Right ventricle myocardium inferior (tissue), 1 donor: ENCODE measurements around the gene ANKRD11. TPM values are rescaled to one million over a fixed set of nuclear protein-coding genes. Genes with fewer than 3 reads are reported as not detected.
"Not testable (repeated sequence)": the region's sequence is repeated elsewhere in the genome, so short reads cannot be mapped to it uniquely, and the experiment has no call there.

Source experiments
- ATAC-seq: fragments of 200-7000 bp; cut with Tn5 transposase; one replicate; pipeline ENCODE4 v1.9.1; 2020; ENCODE audit warnings: mild to moderate bottlenecking, moderate library complexity
- DNase-seq: peaks from one replicate; pipeline ENCODE4 v3.0.0; 2021; ENCODE audit errors: missing footprints
- intact Hi-C: fragments of 100-400 bp; cut with DNase I; formaldehyde crosslinking; loops from one replicate; pipeline ENCODE4 v1.11.0; 2022
- total RNA-seq: library from RNA; stranded (reverse); fragmentation: NEBNext Ultra II Directional; extraction: Animal tissue kit (Norgen Biotek cat#: 25700); gene quantifications from one replicate; pipeline ENCODE4 v1.2.1, GENCODE V29; 2021
- donor health status: DM: no; HTN: yes; CAD: no; lungs with severe emphysema.

The ANKRD11 gene
- total RNA-seq, 1 donor from 2014 or later, result 64.9 TPM

DNA sequence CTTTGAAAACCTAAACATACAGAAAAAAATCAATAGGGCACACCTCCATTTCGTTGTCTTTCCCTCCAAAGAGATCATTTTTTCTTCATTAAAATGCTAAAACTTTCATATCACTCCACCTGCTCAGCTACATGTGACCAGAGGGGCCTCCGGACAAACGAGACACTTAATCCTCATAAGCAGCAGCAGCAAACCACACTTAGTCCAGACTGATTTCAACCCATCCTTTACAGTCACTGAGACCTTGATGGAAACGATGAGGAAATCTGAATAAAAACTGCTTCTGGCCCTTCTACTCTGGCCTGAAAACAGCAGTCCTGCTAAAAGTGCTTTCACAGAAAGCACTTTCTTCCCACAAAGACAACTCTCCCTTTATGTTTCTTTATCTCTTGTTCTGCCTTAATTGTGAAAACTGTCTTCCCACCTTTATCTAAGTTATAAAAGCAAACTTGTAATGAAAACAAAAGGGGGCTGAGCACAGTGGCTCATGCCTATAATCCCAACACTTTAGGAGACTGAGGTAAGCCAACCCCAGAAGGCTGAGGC lies 4.6 kb downstream of the ANKRD11 start:
- ATAC-seq, result no peak
- intact Hi-C loops, result loop anchor here (5.0 kb wide), 1 partner anchor 38 kb away; no protein-coding TSS in a partner anchor
- no peak for DNase-seq

DNA sequence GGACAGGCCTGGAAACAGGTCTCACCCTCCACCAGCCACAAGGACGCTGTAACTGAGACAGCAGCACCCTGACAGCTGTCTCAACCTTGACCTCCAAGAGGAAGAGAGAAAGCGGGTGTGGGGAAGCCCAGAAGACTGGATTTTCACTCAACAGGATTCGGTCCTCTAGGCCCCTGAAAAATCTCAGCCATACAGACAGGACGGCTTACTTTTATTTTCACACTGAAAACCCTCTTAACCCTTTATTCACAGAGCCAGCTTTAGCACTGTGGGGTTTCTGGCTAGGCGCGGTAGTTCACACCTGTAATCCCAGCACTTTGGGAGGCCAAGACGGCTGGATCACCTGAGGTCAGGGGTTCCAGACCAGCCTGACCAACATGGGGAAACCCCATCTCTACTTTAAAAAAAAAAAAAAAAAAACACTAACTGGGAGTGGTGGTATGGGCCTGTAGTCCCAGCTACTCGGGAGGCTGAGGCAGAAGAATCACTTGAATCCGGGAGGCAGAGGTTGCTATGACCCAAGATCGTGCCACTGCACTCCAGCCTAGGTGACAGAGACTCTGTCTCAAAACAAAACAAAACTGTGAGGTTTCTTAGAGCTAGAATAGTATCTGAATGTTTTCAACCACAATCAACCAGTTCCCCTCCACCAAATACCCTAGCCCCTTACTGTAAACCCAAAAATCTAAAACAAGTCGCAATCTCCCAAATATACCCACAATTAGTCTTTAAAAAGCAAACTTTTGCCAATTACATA lies 5.3 kb downstream of the ANKRD11 start:
- intact Hi-C loops, result loop anchor here (5.0 kb wide), 1 partner anchor 38 kb away; no protein-coding TSS in a partner anchor
- no peak for ATAC-seq
- no peak for DNase-seq

DNA sequence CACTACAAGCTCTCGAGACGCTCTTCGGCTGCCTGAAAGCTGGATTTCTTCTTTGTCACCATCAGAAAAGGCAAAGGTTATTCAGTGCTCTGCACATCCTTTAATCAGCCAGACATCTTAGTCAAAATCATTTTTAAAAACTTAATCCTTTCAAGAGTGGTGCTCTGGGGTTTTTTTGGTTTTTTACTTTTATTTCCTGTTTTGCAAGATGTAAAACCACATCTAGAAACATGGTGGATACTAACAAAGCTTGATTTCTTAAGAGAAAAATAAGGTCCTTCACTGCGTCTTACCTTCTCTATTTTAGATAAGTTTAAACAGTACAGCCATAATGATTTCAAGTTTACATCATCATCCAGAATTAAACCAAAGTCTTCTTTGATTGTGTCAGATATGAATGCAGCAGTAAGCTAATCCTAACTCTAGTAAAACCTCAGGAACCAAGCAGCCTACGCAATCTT lies 6.3 kb downstream of the ANKRD11 start:
- DNase-seq, result no peak
- intact Hi-C loops, result no loop called here
- ATAC-seq, result no peak

DNA sequence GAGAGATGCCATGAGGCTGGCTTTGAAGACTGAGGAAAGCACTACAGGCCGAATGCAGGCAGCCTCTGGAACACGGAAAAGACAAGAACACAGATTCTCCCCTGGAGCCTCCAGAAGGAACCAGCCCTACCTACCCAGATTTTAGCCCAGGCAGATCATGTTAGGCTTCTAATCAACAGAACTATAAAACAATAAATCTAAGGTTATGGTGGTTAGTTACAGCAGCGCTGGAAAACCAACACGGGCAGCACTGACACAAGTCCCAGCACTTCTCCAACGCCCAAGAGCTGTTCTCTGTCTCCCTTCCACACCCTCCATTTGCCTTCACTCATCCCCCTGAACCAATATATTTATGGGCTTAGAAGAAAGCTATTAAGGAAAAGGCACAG lies 7.5 kb downstream of the ANKRD11 start:
- DNase-seq (no peak), ATAC-seq (no peak)
- intact Hi-C loops, result no loop called here

GRCh38 chr16:89482150-89482816 lies 8.1 kb downstream of the ANKRD11 start:
- no peak for DNase-seq
- no peak for ATAC-seq
- intact Hi-C loops, result no loop called here

GRCh38 chr16:89481356-89481955 lies 8.9 kb downstream of the ANKRD11 start:
- DNase-seq (no peak), ATAC-seq (no peak)
- intact Hi-C loops, result no loop called here

DNA sequence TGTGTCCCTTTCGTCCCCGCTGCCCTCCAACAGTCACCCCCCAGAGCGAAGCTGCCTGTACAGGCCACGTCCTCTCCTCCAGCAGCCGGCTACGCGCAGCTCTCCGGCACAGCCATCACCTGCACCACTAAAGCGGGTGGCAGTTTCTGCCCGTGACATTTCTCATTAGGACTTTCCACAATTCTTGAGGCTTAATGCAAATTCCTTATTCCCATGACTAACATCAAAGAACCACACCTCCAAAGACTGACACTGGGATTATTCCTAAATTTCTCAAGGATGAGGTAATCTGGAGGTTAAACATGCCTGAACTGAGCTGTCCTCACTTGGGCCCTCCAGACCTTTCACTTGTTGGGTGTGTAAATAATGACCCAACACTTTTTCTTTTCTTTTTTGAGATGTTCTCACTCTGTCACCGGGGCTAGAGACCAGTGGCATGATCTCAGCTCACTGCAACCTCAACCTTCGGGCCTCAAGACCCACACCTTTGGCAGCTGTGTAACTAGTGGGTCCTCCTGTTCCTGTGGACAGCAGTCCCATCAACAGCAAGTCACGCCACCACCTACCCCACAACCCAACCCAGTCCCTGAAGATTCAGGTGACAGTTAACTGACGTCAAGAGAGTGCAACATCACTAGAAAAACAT lies 11.7 kb downstream of the ANKRD11 start:
- ATAC-seq, result no peak

DNA sequence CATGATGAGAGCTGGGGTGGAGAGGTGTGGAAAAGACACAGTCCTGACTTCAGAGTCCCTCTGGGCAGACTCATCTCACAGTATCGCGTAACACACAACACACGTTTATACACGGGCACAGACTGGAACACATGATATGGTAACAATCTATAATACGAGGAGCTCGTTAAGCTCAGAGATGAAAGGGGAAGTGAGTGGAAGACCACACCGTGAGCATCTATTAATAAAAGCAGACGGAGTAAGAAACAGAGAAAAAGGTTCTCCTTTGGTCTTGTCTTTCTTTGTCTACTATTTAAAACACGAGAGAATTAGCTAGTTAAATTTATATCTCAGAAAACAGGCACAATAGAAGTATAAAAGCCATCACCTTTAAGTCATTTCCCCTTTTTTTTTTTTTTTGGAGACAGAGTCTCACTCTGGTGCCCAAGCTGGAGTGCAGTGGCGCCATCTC lies 13.5 kb downstream of the ANKRD11 start:
- intact Hi-C loops, result no loop called here
- ATAC-seq (no peak), DNase-seq (no peak)

More for the DNA sequence above, 11.7 kb downstream of the ANKRD11 start:
- intact Hi-C loops, result no loop called here
- no peak for DNase-seq

DNA sequence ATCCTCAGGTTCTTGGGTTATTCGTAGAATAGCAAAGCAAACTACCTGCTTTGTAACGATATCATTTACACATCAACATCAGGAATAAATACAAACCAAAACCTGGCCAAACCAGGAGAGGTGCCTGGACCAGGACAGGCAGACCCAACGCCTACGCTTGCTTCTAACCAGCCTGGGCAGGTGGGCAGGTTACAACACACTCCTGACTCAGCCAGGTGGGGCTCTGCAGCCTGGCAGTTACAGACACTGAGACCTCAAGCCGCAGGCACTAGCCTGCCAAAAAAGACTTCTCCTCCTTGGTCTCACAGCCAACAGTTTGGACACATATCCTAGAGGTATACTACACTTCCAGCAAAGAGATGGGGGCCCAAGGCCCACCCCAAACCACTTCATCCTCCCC lies 14.0 kb downstream of the ANKRD11 start:
- ATAC-seq (no peak), DNase-seq (no peak)
- intact Hi-C loops, result no loop called here

DNA sequence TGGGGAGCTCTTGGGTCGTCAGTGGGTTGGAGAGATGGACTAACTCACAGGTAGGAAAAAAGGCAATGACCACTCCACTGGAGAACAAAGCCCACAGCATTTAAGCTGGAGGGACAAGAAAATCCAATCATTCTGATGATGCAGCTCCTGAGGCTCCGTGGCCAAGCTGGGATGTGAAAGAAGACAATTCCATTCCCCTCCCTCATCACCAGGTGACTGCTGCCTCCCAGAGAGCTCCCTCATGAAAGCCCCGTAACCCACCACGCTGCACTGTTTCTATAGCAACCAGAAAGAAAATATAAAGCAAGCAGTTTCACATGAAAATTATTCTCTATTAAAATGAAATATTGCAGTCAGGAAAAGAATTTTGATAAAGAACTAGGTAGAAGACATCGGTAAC lies 15.2 kb downstream of the ANKRD11 start:
- intact Hi-C loops, result no loop called here
- DNase-seq (no peak), ATAC-seq (no peak)

DNA sequence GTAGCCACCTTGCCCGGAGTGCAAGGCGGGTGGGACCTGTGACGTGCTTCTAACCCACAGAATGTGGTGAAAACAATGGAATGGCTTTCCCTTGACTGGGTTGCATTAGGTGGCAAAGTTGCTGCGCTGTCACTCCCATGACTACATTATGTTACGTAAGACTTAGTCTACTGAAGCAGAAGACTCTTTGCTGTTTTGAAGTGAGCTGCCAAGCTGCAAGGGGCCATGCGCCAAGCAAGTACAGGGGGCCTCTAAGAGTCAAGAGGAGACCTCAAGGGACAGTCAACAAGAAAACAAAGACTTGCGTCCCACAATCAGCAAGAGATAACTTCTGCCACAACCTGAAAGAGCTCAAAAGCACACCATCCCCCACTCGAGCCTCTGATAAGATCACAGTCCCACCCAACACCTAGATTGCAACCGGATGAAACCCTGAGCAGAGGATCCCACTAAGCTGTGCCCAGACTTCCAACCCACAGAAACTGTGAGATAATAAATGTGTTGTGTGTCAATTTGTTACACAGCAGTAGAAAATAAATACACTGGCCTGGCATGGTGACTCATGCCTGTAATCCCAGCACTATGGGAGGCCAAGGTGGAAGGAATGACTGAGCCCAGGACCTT lies 16.5 kb downstream of the ANKRD11 start:
- intact Hi-C loops, result no loop called here
- no peak for DNase-seq
- ATAC-seq, result no peak

- ATAC-seq (no peak), DNase-seq (no peak)
- intact Hi-C loops, result no loop called here
These were observed 17.1 kb downstream of the ANKRD11 start for GRCh38 chr16:89473136-89473712.

DNA sequence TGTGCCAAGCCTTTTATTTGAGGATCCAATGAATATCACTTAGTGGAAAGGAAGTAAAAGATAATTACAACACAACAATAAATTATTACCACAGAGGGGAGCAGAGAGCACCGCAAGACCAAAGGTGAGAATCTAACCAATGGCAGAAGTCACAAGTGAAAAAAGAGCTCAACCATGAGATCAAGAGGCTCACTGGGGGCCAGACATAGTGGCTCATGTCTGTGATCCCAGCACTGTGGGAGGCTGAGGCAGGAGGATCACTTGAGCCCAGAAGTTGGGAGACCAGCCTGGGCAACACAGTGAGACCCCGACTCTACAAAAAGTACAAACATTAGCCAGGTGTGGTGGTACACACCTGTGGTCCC lies 17.7 kb downstream of the ANKRD11 start:
- DNase-seq, result no peak
- no peak for ATAC-seq
- intact Hi-C loops, result no loop called here

DNA sequence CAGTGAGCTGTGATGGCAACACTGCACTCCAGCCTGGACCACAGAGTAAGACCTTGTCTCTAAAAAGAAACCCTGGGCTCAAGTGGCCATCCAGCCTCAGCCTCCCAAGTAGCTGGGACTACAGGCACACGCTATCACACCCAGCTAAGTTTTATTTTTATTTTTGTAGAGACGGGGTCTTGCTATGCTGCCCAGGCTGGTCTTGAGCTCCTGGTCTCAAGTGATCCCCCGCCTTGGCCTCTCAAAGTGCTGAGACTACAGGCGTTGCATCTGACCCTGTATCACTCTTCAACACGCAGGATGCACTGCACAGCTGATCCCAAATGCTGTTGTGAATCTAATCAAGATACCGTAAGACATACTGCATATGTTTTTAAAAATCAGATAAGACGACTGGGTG lies 23.0 kb downstream of the ANKRD11 start:
- DNase-seq, result no peak
- ATAC-seq, result no peak
- intact Hi-C loops, result no loop called here

- ATAC-seq (no peak), DNase-seq (no peak)
- intact Hi-C loops, result no loop called here
These were observed 23.4 kb downstream of the ANKRD11 start for GRCh38 chr16:89466920-89467319.

DNA sequence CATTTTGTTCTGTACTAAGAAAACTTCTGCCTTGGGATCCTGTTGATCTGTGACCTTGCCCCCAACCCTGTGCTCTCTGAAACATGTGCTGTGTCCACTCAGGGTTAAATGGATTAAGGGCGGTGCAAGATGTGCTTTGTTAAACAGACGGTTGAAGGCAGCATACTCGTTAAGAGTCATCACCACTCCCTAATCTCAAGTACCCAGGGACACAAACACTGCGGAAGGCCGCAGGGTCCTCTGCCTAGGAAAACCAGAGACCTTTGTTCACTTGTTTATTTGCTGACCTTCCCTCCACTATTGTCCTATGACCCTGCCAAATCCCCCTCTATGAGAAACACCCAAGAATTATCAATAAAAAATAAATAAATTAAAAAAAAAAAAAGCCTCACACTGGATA lies 27.0 kb downstream of the ANKRD11 start:
- DNase-seq, ATAC-seq, intact Hi-C loops: not testable (repeated sequence)

- ATAC-seq, DNase-seq, intact Hi-C loops: not testable (repeated sequence)
These were observed 27.7 kb downstream of the ANKRD11 start for GRCh38 chr16:89462639-89463038.

- ATAC-seq, DNase-seq, intact Hi-C loops: not testable (repeated sequence)
These were observed 28.5 kb downstream of the ANKRD11 start for GRCh38 chr16:89461890-89462289.
